Measurements from ENCODE around the gene SKAP1.

DNA sequence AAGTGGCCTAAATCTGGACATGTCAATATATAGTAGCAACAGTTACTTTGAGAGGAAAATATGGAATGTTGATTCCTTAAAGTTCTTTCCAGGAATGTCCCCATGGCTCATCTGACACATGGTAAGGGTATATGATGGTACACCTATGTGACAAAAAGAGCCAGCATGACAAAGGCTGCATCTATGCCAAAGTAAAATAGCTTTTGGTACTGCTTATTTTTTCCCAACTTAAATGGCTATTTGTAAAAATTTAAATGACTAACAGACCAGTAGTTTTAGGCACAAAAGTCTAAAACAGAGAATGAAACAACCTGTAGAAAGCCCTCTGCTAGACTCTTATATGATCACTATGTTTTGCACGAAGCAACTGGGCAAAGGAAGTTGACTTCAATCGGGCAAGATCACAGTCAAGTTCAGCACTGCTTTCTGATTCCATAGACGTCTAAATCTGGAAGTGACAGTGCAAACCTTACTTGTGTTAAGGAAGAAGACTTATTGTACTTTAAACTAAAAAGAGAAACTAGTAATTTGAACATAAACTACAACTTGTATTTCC is 135.1 kb downstream of the SKAP1 start:
- TF ChIP-seq, protein P1, sequence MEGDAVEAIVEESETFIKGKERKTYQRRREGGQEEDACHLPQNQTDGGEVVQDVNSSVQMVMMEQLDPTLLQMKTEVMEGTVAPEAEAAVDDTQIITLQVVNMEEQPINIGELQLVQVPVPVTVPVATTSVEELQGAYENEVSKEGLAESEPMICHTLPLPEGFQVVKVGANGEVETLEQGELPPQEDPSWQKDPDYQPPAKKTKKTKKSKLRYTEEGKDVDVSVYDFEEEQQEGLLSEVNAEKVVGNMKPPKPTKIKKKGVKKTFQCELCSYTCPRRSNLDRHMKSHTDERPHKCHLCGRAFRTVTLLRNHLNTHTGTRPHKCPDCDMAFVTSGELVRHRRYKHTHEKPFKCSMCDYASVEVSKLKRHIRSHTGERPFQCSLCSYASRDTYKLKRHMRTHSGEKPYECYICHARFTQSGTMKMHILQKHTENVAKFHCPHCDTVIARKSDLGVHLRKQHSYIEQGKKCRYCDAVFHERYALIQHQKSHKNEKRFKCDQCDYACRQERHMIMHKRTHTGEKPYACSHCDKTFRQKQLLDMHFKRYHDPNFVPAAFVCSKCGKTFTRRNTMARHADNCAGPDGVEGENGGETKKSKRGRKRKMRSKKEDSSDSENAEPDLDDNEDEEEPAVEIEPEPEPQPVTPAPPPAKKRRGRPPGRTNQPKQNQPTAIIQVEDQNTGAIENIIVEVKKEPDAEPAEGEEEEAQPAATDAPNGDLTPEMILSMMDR (conservative IDR thresholded peaks at IDR 0.05; ENCODE audit: low read length) = no peak
- TF ChIP-seq EZH2phosphoT487 (IDR thresholded peaks at IDR 0.05; ENCODE audit: borderline replicate concordance, low read depth, low read length) = no peak

Data from OCI-LY7 (cell line).